Lung (tissue), 12 donors: Measurements from ENCODE around the gene TEC. TPM values are rescaled to one million over a fixed set of nuclear protein-coding genes. Genes with fewer than 3 reads are reported as not detected.
"Not testable (repeated sequence)": the region's sequence is repeated elsewhere in the genome, so short reads cannot be mapped to it uniquely, and the experiment has no call there.

Experiments
- ATAC-seq: fragments of 200-7000 bp; cut with Tn5 transposase; one replicate; pipeline ENCODE4 v1.9.1; 2020; ENCODE audit warnings: moderate number of reproducible peaks; ENCODE audit not compliant: insufficient read depth, low FRiP score
- DNase-seq, 3 donors: peaks; one replicate each; pipeline ENCODE4 v3.0.0-alpha.2; 2013 to 2017
- H3K27ac ChIP-seq, 2 donors: one replicate each; pipeline ENCODE4 v1.5.1; 2013; ENCODE audit warnings: mild to moderate bottlenecking in 2 of 2, moderate library complexity in 2 of 2, control low read depth in 1 of 2, inconsistent platforms in 1 of 2, low read depth in 1 of 2, low read length in 1 of 2
- H3K27me3 ChIP-seq, 3 donors: one replicate each; pipeline ENCODE4 v1.5.1; 2013; ENCODE audit warnings: low read length in 2 of 3; ENCODE audit not compliant: control insufficient read depth in 3 of 3, insufficient read depth in 3 of 3
- H3K36me3 ChIP-seq, 4 donors: one replicate each; pipeline ENCODE4 v1.5.1; 2013; ENCODE audit warnings: low read length in 4 of 4, mild to moderate bottlenecking in 1 of 4, moderate library complexity in 1 of 4; ENCODE audit not compliant: control insufficient read depth in 4 of 4, insufficient read depth in 4 of 4
- H3K4me1 ChIP-seq, 5 donors: one replicate each; pipeline ENCODE4 v1.5.1; 2013; ENCODE audit warnings: low read length in 5 of 5, mild to moderate bottlenecking in 2 of 5, moderate library complexity in 1 of 5; ENCODE audit not compliant: control insufficient read depth in 5 of 5, insufficient read depth in 5 of 5
- H3K4me3 ChIP-seq: one replicate; pipeline ENCODE4 v1.5.1; 2013; ENCODE audit warnings: mild to moderate bottlenecking, control low read depth, moderate library complexity
- H3K9ac ChIP-seq, 2 donors: one replicate each; pipeline ENCODE4 v1.5.1; 2013; ENCODE audit warnings: low read length in 2 of 2, control low read depth in 1 of 2; ENCODE audit not compliant: insufficient read depth in 1 of 2
- H3K9me3 ChIP-seq, 4 donors: one replicate each; pipeline ENCODE4 v1.5.1; 2013; ENCODE audit warnings: low read length in 3 of 4, mild to moderate bottlenecking in 1 of 4, moderate library complexity in 1 of 4; ENCODE audit not compliant: control insufficient read depth in 4 of 4, insufficient read depth in 3 of 4
- WGBS, 2 donors: extraction: QIAGEN DNeasy Blood & Tissue Kit; methylation state at CpG; one replicate each; pipeline ENCODE4 v1.1.7; 2013; 5-methylcytosine and 5-hydroxymethylcytosine counted together
- polyA plus RNA-seq, 2 donors: library from polyadenylated mRNA; stranded (reverse); fragments of 200-250 nt; gene quantifications; one replicate each; pipeline ENCODE4 v1.2.1, GENCODE V29; 2013
- total RNA-seq, 2 donors: library from RNA; depleted of rRNA in 1 of 2; stranded (reverse); fragments of >200 nt in 1 of 2; gene quantifications; one replicate each; pipeline ENCODE4 v1.2.1, GENCODE V29; 2014 to 2021
- TF ChIP-seq, protein P1 (sequence below): IDR thresholded peaks from 2 replicates; pipeline ENCODE4 v1.5.1; 2012; ENCODE audit warnings: mild to moderate bottlenecking; ENCODE audit errors: control extremely low read depth, extremely low read depth
- donor health status: control.
- donor health status: control.
- donor health status: Bipolar disorder and iron deficiency.
- donor health status: healthy.
- donor health status: DM: yes; HTN: yes; CAD: no.

The TEC gene
- total and polyA plus RNA-seq, 4 donors: 2.0 to 19.8 (median 3.1) TPM

DNA sequence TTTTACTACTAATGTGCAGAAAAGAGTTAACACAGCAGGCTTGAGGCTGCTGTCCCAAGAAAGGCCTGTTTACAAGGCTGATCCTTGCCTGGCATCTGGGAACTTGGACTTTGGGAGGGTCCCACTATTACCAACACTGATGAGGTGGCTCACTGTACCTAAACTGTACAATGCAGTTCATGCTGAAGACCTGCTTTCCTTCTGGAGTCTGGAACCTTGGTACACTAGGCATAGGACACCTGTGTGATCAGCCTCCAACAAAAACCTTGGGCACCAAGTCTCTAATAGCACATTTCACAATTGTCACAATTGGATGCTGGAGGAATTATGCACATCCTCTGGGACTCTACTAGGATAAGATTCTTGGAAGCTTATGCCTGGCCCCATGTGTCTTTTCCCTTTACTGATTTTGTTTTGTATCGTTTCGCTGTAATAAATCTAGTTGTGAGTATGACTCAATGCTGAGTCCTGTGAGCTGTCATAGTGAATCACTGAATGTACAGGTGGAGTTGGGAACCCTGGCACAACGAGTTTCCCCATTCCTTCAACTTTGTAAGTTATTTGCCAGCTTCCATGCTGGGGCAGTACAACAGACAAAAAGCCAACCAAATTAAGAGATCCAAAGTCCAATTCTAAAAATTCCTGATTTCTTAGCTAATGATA is 45.9 kb downstream of the TEC start:
- H3K4me1 ChIP-seq: no peaks in the 10 kb centered on the region
- H3K4me3 ChIP-seq: no peak overlapping the region
- WGBS, 2 donors: 66 to 82% methylated on average over 3 of the region's 3 CpGs
- DNase-seq (no peak), ATAC-seq (no peak)
- TF ChIP-seq, protein P1, sequence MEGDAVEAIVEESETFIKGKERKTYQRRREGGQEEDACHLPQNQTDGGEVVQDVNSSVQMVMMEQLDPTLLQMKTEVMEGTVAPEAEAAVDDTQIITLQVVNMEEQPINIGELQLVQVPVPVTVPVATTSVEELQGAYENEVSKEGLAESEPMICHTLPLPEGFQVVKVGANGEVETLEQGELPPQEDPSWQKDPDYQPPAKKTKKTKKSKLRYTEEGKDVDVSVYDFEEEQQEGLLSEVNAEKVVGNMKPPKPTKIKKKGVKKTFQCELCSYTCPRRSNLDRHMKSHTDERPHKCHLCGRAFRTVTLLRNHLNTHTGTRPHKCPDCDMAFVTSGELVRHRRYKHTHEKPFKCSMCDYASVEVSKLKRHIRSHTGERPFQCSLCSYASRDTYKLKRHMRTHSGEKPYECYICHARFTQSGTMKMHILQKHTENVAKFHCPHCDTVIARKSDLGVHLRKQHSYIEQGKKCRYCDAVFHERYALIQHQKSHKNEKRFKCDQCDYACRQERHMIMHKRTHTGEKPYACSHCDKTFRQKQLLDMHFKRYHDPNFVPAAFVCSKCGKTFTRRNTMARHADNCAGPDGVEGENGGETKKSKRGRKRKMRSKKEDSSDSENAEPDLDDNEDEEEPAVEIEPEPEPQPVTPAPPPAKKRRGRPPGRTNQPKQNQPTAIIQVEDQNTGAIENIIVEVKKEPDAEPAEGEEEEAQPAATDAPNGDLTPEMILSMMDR: no peak
- H3K9me3 ChIP-seq: no peaks in the 10 kb centered on the region
- H3K36me3 ChIP-seq: no peaks in the 10 kb centered on the region
- H3K27ac ChIP-seq: no peak overlapping the region
- no peak overlapping the region for H3K9ac ChIP-seq
- H3K27me3 ChIP-seq: no peaks in the 10 kb centered on the region

DNA sequence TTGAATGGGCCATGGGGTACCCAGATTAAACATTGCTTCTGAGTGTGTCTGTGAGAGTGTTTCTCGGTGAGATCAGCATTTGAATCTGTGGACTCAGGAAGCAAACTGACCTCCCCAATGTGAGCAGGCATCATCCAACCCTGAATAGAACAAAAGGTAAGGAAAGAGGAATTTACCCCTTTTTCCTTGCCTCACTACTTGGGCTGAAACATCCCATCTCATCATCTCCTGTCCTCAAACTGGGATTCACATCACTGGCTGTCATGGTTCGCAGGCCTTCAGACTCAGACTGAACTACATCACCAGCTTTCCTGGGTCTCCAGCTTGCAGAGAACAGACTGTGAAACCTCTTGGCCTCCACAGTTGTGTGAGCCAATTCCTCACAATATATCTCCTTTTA is 47.1 kb downstream of the TEC start:
- Histone ChIP-seq H3K4me1 (no peaks in the 10 kb centered on the region), H3K4me3 (no peak overlapping the region), H3K36me3 (peaks cover 0 to 1% (median 0%) of the 10 kb centered on the region in 4 donors), H3K27me3 (no peaks in the 10 kb centered on the region), H3K9ac (no peak overlapping the region), H3K9me3 (no peaks in the 10 kb centered on the region), H3K27ac (no peak overlapping the region)
- ATAC-seq (no peak), DNase-seq (no peak)
- TF ChIP-seq, protein P1: no peak
- 83 to 88% methylated on average over 2 of the region's 2 CpGs for WGBS, 2 donors

DNA sequence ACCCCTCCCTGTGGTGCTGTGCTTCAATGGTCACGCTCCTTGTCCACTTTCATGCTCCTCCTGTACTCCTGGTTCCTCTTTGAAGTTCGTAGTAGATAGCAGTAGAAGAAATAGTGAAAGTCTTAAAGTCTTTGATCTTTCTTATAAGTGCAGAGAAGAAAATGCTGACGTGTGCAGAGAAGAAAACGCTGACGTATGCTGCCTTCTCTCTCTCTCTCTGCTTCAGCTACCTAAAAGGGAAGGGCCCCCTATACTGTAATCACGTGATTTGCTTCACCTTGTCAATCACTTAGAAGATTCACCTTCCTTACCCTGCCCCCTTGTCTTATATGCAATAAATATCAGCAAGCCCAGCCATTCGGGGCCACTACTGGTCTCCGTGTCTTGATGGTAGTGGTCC is 50.2 kb downstream of the TEC start:
- H3K27me3 ChIP-seq, ATAC-seq: not testable (repeated sequence)
- WGBS, 2 donors: 72 to 83% methylated on average over 8 of the region's 8 CpGs

DNA sequence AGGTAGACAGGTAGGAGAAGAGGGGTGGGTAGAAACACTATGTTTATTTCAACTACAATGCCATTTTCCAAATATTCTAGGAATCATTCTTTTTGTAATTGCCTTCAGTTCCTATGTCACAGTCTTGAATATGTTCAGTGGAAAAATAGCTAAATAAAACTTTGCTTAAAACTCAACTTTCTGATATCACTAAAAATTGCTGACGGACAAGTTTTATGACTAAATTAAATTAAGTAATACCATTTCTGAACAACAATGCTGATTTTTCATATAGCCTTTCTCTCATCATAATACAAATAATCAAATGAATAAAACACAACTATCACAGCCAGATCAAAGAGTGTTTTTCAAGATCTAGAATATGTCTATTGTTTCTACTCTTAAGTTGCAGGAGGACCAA is 53.1 kb downstream of the TEC start:
- WGBS, 2 donors: 96 to 100% methylated on average over 1 of the region's 1 CpG
- Histone ChIP-seq H3K4me3 (no peak overlapping the region), H3K27ac (no peak overlapping the region), H3K4me1 (no peaks in the 10 kb centered on the region), H3K9ac (no peak overlapping the region), H3K27me3 (no peaks in the 10 kb centered on the region), H3K36me3 (peaks cover 0 to 1% (median 0%) of the 10 kb centered on the region in 4 donors), H3K9me3 (no peaks in the 10 kb centered on the region)
- ATAC-seq (no peak), DNase-seq (no peak)
- TF ChIP-seq, protein P1: no peak

More for the DNA sequence above, 50.2 kb downstream of the TEC start:
- not testable (repeated sequence) for H3K4me3 ChIP-seq, H3K4me1 ChIP-seq, H3K9ac ChIP-seq, H3K9me3 ChIP-seq, H3K27ac ChIP-seq, H3K36me3 ChIP-seq, DNase-seq
